SKM-1 treated with dmso at 0.1 percent for 144 hours (cell line): Measurements from ENCODE around the gene NKIRAS1.
"Not testable (repeated sequence)": the region's sequence is repeated elsewhere in the genome, so short reads cannot be mapped to it uniquely, and the experiment has no call there.

Experiments used
- DNase-seq: peaks from one replicate; lab custom pipeline; 2025; ENCODE audit not compliant: unreplicated experiment; lab: John Stamatoyannopoulos, UW

NKIRAS1 gene

DNA sequence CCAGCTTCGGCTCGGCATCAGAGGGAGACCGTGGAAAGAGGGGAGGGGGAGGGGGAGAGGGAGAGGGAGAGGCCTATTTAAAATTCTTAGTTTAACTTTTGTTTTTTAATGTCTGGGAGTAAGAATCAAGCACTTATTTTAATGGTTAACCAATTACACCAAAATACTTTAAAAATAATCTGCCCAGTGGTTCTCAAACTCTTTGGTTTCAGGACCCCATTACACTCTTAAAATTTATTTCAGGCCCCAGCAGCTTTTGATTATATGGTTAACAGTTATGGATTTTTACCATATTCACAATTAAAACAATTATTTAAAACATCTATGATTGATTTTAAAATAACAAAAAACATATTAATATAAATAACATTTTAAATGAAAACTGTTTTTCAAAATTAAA is 44.5 kb downstream of the NKIRAS1 start:
- no peak for DNase-seq

DNA sequence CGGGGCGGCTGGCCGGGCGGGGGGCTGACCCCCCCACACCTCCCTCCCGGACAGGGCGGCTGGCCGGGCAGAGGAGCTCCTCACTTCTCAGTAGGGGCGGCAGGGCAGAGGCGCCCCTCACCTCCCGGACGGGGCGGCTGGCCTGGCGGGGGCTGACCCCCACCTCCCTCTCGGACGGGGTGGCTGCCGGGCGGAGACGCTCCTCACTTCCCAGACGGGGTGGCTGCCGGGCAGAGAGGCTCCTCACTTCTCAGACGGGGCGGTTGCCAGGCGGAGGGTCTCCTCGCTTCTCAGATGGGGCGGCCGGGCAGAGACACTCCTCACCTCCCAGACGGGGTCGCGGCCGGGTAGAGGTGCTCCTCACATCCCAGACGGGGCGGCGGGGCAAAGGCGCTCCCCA is 45.4 kb downstream of the NKIRAS1 start:
- not testable (repeated sequence) for DNase-seq

DNA sequence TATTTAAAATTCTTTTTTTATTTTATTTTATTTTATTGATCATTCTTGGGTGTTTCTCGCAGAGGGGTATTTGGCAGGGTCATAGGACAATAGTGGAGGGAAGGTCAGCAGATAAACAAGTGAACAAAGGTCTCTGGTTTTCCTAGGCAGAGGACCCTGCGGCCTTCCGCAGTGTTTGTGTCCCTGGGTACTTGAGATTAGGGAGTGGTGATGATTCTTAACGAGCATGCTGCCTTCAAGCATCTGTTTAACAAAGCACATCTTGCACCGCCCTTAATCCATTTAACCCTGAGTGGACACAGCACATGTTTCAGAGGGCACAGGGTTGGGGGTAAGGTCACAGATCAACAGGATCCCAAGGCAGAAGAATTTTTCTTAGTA is 46.1 kb downstream of the NKIRAS1 start:
- DNase-seq: not testable (repeated sequence)

- DNase-seq: no peak
These were observed 46.7 kb downstream of the NKIRAS1 start for GRCh38 chr3:23869977-23870662.

GRCh38 chr3:23867838-23868237 is 49.0 kb downstream of the NKIRAS1 start:
- DNase-seq: no peak

DNA sequence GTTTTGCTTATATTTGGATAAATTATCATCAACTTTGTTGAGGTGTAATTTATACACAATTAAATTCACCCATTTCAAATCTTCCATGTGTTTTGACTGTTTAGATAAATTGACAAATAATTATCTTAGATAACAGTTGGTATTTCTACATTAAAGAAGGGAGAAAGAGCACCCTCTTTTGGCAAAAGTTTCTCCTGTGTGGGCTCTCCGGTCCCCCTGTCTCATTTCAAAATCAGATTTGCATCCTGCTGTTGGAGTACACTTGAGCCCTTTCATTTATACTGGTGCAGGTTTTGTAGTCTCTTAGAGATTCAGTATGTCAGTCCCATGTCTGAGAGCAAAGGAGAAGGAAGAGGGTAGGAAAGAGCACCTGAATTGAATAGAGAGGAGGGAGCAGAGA is 49.4 kb downstream of the NKIRAS1 start:
- DNase-seq: no peak

DNA sequence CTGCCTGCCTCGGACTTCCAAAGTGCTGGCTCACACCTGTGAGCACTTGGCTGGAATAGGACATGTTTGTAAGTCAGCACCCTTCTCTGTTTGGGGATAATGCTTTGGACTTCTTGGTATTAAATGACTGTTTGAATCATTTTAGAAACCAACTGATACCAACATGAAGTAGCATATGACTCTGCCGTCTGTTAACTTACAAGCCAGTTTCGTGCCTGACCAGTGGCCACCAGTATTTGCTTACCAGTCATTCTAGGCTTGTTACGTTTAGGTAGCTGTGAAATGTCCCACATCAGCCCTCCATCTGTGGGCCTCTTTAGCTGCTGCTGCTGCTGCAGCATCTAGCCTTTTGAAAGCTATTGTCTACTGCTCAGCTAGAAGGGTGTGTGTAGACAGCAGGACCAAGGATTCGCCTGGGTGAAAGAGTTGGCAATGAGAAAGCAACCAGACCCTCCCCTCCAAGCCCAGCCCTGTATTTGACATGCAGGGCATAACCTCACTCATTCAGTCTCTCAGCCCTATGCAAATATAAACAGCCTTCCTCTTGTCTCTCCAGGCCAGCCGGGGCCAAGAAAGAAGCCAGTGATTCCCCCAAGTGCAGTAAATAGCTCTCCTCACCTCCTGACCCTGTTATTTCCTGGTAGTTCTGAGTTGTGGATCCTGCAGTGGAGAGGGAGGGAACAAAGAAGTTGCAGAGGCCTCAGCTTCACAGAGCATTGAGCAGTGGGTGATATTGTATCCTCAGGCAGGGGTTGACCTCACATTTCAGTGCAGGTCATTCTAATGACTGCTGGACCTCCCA is 51.0 kb downstream of the NKIRAS1 start:
- DNase-seq: no peak

DNA sequence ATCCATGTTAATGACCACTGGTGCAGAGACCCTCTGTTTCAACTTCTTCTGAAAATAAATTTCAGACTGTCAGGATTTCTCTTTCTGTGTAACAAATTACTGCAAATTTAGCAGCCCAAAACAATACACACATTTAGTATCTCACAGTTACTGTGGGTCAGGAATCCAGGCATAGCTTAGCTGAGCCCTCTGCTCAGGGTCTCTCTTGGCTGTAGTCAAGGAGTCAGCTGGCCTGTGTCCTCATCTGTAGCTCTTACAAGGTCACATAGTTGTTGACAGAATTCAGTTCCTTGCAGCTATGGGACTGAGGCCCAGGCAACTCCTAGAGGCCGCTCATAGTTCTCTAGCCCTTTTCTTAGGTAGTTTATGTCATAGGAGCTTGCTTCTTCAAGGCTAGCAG is 51.9 kb downstream of the NKIRAS1 start:
- no peak for DNase-seq

DNA sequence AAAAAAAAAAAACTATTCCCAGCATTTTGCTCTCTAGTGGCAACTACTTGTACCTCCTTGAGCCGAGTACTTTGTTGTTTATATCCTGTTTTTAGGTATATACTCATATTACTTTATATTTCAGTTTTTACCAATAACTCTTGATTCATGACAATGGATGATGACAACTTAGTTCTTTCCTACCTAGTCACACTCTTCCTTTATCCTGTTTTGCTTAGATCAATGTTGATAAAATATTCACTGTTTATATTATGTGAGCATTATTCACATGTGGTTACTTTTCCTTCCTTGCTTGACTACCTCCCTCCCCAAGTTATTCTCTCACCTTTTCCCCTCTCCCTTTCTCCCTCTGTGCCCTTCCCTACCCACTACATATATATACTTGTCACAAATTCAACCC is 53.7 kb downstream of the NKIRAS1 start:
- DNase-seq: no peak

- DNase-seq: no peak
These were observed 55.1 kb downstream of the NKIRAS1 start for GRCh38 chr3:23861689-23862088.

DNA sequence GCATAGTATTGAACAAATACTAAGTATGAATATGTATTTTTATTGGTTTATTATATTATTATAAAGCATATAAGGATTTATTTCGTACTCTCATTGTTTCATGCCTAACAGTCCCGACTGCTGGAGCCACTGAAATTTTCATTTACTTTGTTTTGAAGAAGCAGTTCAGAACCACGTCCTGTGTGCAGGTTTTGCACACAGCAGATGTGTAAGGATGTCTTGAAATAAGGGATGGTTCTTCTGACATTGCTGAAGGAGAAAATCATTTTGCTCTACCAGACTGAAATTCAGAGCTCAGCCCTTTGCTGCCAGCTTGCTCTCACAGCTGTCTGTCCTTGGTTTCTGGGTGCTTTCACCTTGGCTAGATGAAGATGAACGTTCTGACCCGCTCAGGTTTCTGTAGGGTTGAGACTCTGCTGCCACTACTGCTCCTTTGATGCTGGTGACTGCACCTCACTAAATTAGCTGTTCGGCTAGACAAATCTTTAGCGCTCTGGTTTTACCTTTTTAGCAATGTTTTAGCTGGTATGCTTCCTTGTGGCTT is 56.9 kb downstream of the NKIRAS1 start:
- no peak for DNase-seq

DNA sequence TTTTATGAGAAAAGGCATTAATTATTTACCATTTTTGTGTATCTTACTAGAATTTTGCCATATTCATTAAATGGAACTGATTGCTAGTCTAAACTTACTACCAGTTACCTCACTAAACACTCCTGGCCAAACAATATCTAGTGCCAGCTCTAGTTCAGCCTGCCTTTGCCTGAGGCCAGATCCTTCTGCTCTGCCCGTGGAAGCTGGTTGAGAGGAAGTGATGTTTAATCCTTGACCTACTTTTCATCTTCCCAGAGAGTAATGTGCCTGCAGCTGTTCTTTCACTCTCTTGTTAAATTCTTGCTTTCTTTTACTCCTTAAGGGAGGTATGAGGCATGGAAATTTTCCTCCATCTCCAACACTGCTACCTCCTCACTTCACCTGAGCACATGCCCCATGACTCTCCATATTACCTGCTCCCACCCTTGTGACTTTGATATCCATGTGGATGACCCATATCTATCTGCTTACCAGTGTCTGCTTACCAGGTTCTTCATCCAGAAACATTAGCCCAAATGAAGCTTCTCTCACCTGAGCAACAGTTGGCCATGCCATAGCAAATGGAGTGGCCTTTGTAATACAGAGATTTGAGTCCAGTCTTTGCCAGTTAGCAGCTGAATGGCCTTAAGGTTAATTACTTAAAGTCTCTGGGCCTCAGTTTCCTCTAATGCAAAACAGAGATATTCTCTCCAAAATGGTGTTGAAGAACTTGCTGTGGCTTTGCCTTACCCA is 57.6 kb downstream of the NKIRAS1 start:
- no peak for DNase-seq

DNA sequence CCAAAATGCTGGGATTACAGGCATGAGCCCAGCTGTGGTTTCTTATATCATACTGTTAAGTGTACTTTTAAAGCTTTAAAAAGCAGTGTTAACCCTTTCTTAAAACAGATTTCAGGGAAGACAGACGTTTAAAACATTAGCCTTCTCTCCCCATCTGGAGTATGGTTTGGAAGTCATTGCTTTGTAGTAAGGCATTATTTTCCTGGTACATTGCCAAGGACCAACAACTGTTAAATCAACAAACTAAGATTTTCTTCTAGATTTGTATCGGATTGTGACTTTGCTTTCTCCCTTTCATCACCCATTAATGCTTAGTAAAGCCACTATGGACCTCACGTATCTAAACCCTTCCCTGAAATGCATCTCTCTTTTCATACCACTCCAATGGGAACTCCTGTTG is 60.5 kb downstream of the NKIRAS1 start:
- DNase-seq: no peak

DNA sequence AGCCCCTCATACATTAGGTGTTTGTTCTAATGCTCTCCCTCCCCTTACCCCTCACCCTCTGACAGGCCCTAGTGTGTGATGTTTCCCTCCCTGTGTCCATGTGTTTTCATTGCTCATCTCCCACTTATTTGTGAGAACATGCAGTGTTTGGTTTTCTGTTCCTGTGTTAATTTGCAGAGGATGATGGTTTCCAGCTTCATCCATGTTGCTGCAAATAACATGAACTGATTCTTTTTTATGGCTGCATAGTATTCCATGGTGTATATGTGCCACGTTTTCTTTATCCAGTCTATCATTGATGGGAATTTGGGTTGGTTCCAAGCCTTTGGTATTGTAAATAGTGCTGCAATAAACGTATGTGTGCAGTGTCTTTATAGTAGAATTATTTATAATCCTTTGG is 67.3 kb downstream of the NKIRAS1 start:
- not testable (repeated sequence) for DNase-seq

- no peak for DNase-seq
These were observed 71.2 kb downstream of the NKIRAS1 start for GRCh38 chr3:23845326-23846216.

DNA sequence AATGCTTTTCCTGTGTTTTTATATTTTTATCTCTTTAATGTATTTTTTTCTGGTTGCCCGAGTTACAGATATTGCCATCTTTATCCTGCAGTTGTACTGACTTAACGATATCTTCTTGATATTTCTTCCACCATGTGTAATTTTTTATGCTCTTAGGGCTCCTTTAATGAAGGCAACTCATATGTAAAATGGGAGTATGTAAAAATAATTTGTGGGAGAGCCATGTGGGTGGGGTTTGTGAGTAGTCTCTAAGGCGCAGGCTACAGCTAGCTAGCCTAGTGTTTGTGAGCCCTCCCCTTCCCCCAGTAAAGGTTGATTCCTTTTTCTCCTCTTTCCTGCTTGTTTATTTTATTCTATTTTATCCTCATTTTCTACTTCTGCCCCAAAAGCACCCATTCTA is 72.9 kb downstream of the NKIRAS1 start:
- DNase-seq: no peak
